Bronchial epithelial cell (primary cell): Measurements from ENCODE around the gene ZCCHC24. TPM values are rescaled to one million over a fixed set of nuclear protein-coding genes. Genes with fewer than 3 reads are reported as not detected.

Experiments
- DNase-seq: peaks from one replicate; pipeline ENCODE4 v3.0.0-alpha.2; 2010; ENCODE audit warnings: low read depth
- FAIRE-seq: peaks from 2 replicates; lab custom pipeline; 2011; peaks lifted over from hg19 to GRCh38; lab: Jason Lieb, UNC
- H3K27me3 ChIP-seq: 2 replicates; pipeline ENCODE4 v1.5.1; 2011; ENCODE audit warnings: low read length; ENCODE audit not compliant: control insufficient read depth, insufficient read depth
- H3K36me3 ChIP-seq: 2 replicates; pipeline ENCODE4 v1.5.1; 2011; ENCODE audit warnings: low read length; ENCODE audit not compliant: control insufficient read depth, insufficient read depth
- H3K4me3 ChIP-seq: 2 replicates; pipeline ENCODE4 v1.5.1; 2011; ENCODE audit warnings: mild to moderate bottlenecking, low read depth, low read length, control low read depth
- CTCF ChIP-seq: IDR thresholded peaks from 2 replicates; pipeline ENCODE4 v1.5.1; 2011; ENCODE audit warnings: mild to moderate bottlenecking, moderate library complexity, low read length, control low read depth, inconsistent platforms; ENCODE audit not compliant: insufficient read depth, severe bottlenecking
- total RNA-seq: library from RNA; depleted of rRNA; stranded (reverse); fragments of >200 nt; gene quantifications from 2 replicates; pipeline ENCODE4 v1.2.1, GENCODE V29; 2014

Gene ZCCHC24
- total RNA-seq, 1 donor from 2014 or later = 0.53 TPM

GRCh38 chr10:79390057-79390456, 55.4 kb downstream of the ZCCHC24 start:
- DNase-seq (no peak), FAIRE-seq (no peak)
- no peaks in the 10 kb centered on the region for H3K27me3 ChIP-seq
- no peaks in the 10 kb centered on the region for H3K36me3 ChIP-seq
- H3K4me3 ChIP-seq = no peak overlapping the region
- TF ChIP-seq CTCF = no peak

GRCh38 chr10:79387974-79388850, 57.2 kb downstream of the ZCCHC24 start:
- no peak for TF ChIP-seq CTCF
- H3K36me3 ChIP-seq = no peaks in the 10 kb centered on the region
- no peak overlapping the region for H3K4me3 ChIP-seq
- DNase-seq = no peak
- no peaks in the 10 kb centered on the region for H3K27me3 ChIP-seq
- FAIRE-seq = no peak

- Histone ChIP-seq H3K27me3 (no peaks in the 10 kb centered on the region), H3K36me3 (no peaks in the 10 kb centered on the region), H3K4me3 (no peak overlapping the region)
- DNase-seq (no peak), FAIRE-seq (no peak)
- no peak for TF ChIP-seq CTCF
Measured at GRCh38 chr10:79387466-79387973, 57.9 kb downstream of the ZCCHC24 start.

DNA sequence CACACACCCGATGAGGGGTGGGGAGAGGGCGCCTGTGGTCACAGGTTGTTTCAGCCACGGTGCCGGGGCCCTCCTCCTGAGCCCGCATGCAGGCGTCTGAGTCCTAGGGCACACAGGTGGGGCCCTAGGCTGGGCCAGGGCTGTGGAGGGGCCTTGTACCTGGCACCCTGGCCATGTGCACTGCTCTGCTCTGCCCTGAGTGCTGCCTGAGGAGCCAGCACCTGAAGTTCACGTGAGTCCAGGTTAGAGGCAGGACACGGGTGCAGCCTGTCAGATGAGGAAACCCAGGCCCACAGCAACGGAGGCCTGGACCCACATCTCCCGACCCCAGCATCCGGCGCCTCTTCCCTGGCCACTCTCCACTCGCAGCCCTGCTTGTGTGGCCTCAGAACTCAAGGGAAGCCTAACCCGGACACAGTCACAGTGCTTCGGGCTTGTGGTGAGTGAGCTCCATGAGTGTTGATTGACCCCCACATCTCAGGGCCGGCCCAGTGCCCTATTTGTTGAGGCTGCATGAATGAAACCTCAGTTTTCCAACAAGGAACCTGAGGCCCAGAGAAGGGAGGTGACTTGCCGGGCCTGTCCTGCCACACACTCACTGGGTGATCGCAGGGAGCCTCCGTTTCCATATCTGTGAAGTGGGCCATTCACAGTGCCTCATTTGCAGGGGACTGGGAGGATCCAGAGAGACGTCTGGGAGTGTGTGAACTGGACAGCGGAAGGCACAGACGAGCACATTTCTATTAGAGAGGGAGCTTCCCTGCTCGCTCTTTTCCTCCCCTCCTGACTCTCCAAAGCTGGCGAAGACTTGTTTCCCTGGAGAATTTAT, 58.6 kb downstream of the ZCCHC24 start:
- no peaks in the 10 kb centered on the region for H3K27me3 ChIP-seq
- FAIRE-seq = no peak
- DNase-seq = no peak

More for the DNA sequence above, 58.6 kb downstream of the ZCCHC24 start:
- no peak for TF ChIP-seq CTCF
- Histone ChIP-seq H3K4me3 (no peak overlapping the region), H3K36me3 (no peaks in the 10 kb centered on the region)
